Ascending aorta (tissue), 2 donors: ENCODE results near the gene TIMP2. TPM values are rescaled to one million over a fixed set of nuclear protein-coding genes. Genes with fewer than 3 reads are reported as not detected.

Source experiments
- DNase-seq, 2 donors: peaks; one replicate each; pipeline ENCODE4 v3.0.0-alpha.2; 2019; ENCODE audit warnings: low spot score in 2 of 2
- H3K27ac ChIP-seq, 2 donors: fragments of 200-600 bp; sonication (generic); one replicate each; pipeline ENCODE4 v1.5.1; 2016 to 2017; ENCODE audit warnings: mild to moderate bottlenecking in 1 of 2
- H3K27me3 ChIP-seq: fragments of 200-600 bp; sonication (generic); one replicate; pipeline ENCODE4 v1.5.1; 2017
- H3K36me3 ChIP-seq, 2 donors: fragments of 200-600 bp; sonication (generic); one replicate each; pipeline ENCODE4 v1.5.1; 2016
- H3K4me1 ChIP-seq, 2 donors: fragments of 200-600 bp; sonication (generic); one replicate each; pipeline ENCODE4 v1.5.1; 2016 to 2017; ENCODE audit warnings: mild to moderate bottlenecking in 1 of 2
- H3K4me3 ChIP-seq, 2 donors: fragments of 200-600 bp; sonication (generic); one replicate each; pipeline ENCODE4 v1.5.1; 2016 to 2017; ENCODE audit warnings: mild to moderate bottlenecking in 1 of 2
- H3K9me3 ChIP-seq, 2 donors: fragments of 200-600 bp; sonication (generic); one replicate each; pipeline ENCODE4 v1.5.1; 2016
- CTCF ChIP-seq, 3 experiments: fragments of 200-600 bp in 2 of 3; fragments of 450-650 bp in 1 of 3; sonication (generic) in 2 of 3; IDR thresholded peaks; one replicate each; pipeline ENCODE4 v1.5.1; 2016 to 2019; ENCODE audit warnings: antibody characterized with exemption in 3 of 3, mild to moderate bottlenecking in 1 of 3, moderate library complexity in 1 of 3
- intact Hi-C: fragments of 100-400 bp; cut with DNase I; formaldehyde crosslinking; loops from one replicate; pipeline ENCODE4 v1.15.1; 2023
- total RNA-seq: library from RNA; depleted of rRNA; stranded (reverse); fragments of >200 nt; gene quantifications from one replicate; pipeline ENCODE4 v1.1.0, GENCODE V29; 2016

The TIMP2 gene
- total RNA-seq, 1 donor from 2014 or later = 278 TPM

- intact Hi-C loops = no loop called here
Observed at GRCh38 chr17:78898947-78899346, 26.2 kb downstream of the TIMP2 start.

GRCh38 chr17:78898075-78898836, 26.9 kb downstream of the TIMP2 start:
- Histone ChIP-seq H3K36me3 (peaks cover 18 to 26% of the 10 kb centered on the region in 2 donors), H3K9me3 (no peaks in the 10 kb centered on the region), H3K4me1 (peaks cover 19 to 59% of the 10 kb centered on the region in 2 donors), H3K27ac (no peak overlapping the region), H3K27me3 (no peaks in the 10 kb centered on the region), H3K4me3 (no peak overlapping the region)
- DNase-seq = no peak
- TF ChIP-seq CTCF (IDR thresholded peaks at IDR 0.05) = no peak
- intact Hi-C loops = no loop called here

More at GRCh38 chr17:78898947-78899346, 26.2 kb downstream of the TIMP2 start:
- Histone ChIP-seq H3K9me3 (no peaks in the 10 kb centered on the region), H3K36me3 (peaks cover 24 to 26% of the 10 kb centered on the region in 2 donors), H3K27me3 (no peaks in the 10 kb centered on the region), H3K4me3 (no peak overlapping the region), H3K4me1 (peaks cover 19 to 56% of the 10 kb centered on the region in 2 donors), H3K27ac (peak overlapping the region in 1 of 2 donors; percentile 10)
- TF ChIP-seq CTCF (IDR thresholded peaks at IDR 0.05) = no peak
- DNase-seq = no peak

GRCh38 chr17:78897664-78898047, 27.5 kb downstream of the TIMP2 start:
- H3K36me3 ChIP-seq = peaks cover 18 to 25% of the 10 kb centered on the region in 2 donors
- peak overlapping the region in 1 of 2 donors; percentile 62 for H3K27ac ChIP-seq
- peaks cover 19 to 59% of the 10 kb centered on the region in 2 donors for H3K4me1 ChIP-seq
- DNase-seq = no peak
- H3K9me3 ChIP-seq = no peaks in the 10 kb centered on the region
- intact Hi-C loops = loop anchor here (2.0 kb wide), 1 partner anchor 23 kb away; no protein-coding TSS in a partner anchor
- H3K4me3 ChIP-seq = no peak overlapping the region
- no peak for TF ChIP-seq CTCF (IDR thresholded peaks at IDR 0.05)
- H3K27me3 ChIP-seq = no peaks in the 10 kb centered on the region

GRCh38 chr17:78896834-78897663, 28.1 kb downstream of the TIMP2 start:
- no peak for TF ChIP-seq CTCF (IDR thresholded peaks at IDR 0.05)
- intact Hi-C loops = loop anchor here (2.0 kb wide), 1 partner anchor 24 kb away; no protein-coding TSS in a partner anchor
- Histone ChIP-seq H3K4me3 (peak overlapping the region in 1 of 2 donors; percentile 18), H3K27ac (peak overlapping the region; percentile 56 to 62), H3K36me3 (peaks cover 14 to 23% of the 10 kb centered on the region in 2 donors), H3K27me3 (no peaks in the 10 kb centered on the region), H3K4me1 (peaks cover 19 to 63% of the 10 kb centered on the region in 2 donors), H3K9me3 (no peaks in the 10 kb centered on the region)
- DNase-seq = no peak

GRCh38 chr17:78896091-78896833, 28.9 kb downstream of the TIMP2 start:
- peak in 1 of 3 experiments; percentile 12 for TF ChIP-seq CTCF (IDR thresholded peaks at IDR 0.05)
- peaks cover 19 to 64% of the 10 kb centered on the region in 2 donors for H3K4me1 ChIP-seq
- DNase-seq = no peak
- intact Hi-C loops = loop anchor here (2.0 kb wide), 1 partner anchor 25 kb away; no protein-coding TSS in a partner anchor
- H3K9me3 ChIP-seq = no peaks in the 10 kb centered on the region
- H3K27me3 ChIP-seq = no peaks in the 10 kb centered on the region
- H3K4me3 ChIP-seq = peak overlapping the region in 1 of 2 donors; percentile 18
- peaks cover 14 to 28% of the 10 kb centered on the region in 2 donors for H3K36me3 ChIP-seq
- peak overlapping the region; percentile 56 to 62 for H3K27ac ChIP-seq
